IMR-90 (cell line): Measurements from ENCODE around the gene INPP5F. TPM values are rescaled to one million over a fixed set of nuclear protein-coding genes. Genes with fewer than 3 reads are reported as not detected.

Source experiments
- ATAC-seq: fragments of 200-7000 bp; cut with Tn5 transposase; 2 replicates; pipeline ENCODE4 v1.9.1; 2020; ENCODE audit warnings: low read depth, mild to moderate bottlenecking, moderate library complexity
- BruUV-seq: library from RNA; stranded (reverse); fragments of 400-500 nt; replicated peaks from 2 replicates; lab custom pipeline; 2021; lab: Mats Ljungman, UMichigan
- CTCF ChIA-PET: fragments of 300-600 bp; formaldehyde crosslinking; extraction: SDS; loops from one replicate; lab custom pipeline; 2021; ENCODE audit warnings: antibody characterized with exemption; lab: Yijun Ruan, JAX
- POLR2A ChIA-PET: fragments of 300-600 bp; sonication (Branson Sonifier 250); formaldehyde crosslinking; loops from one replicate; lab custom pipeline; 2022; ENCODE audit warnings: antibody characterized with exemption; ENCODE audit not compliant: unreplicated experiment; lab: Charles Lee
- DNase-seq: peaks from one replicate; pipeline ENCODE4 v3.0.0; 2013
- H2AFZ ChIP-seq: replicated peaks from 2 replicates; pipeline ENCODE3; 2013; ENCODE audit warnings: low read length, mild to moderate bottlenecking; ENCODE audit not compliant: poor library complexity
- H2AK5ac ChIP-seq: 2 replicates; pipeline ENCODE4 v1.6.1; 2013; ENCODE audit warnings: low read depth, low read length, inconsistent platforms
- H2AK9ac ChIP-seq: replicated peaks from 2 replicates; pipeline ENCODE3; 2013; ENCODE audit warnings: mild to moderate bottlenecking, low read depth, low read length, moderate library complexity; ENCODE audit not compliant: poor library complexity
- H2BK120ac ChIP-seq: 2 replicates; pipeline ENCODE4 v1.6.1; 2013; ENCODE audit warnings: low read depth, low read length, inconsistent platforms
- H2BK15ac ChIP-seq: 3 replicates; pipeline ENCODE4 v1.6.1; 2013; ENCODE audit warnings: low read depth, low read length, inconsistent platforms
- H2BK20ac ChIP-seq: 2 replicates; pipeline ENCODE4 v1.6.1; 2013; ENCODE audit warnings: low read depth, mild to moderate bottlenecking, inconsistent platforms, low read length, moderate library complexity
- H2BK5ac ChIP-seq: 2 replicates; pipeline ENCODE4 v1.6.1; 2013; ENCODE audit warnings: mild to moderate bottlenecking, low read depth, low read length, inconsistent platforms; ENCODE audit not compliant: poor library complexity, severe bottlenecking
- H3K14ac ChIP-seq: replicated peaks from 2 replicates; pipeline ENCODE4 v1.6.1; 2013; ENCODE audit warnings: low read depth, low read length, inconsistent platforms
- H3K18ac ChIP-seq: 2 replicates; pipeline ENCODE4 v1.6.1; 2013; ENCODE audit warnings: low read depth, low read length, control low read depth
- H3K23ac ChIP-seq: 2 replicates; pipeline ENCODE4 v1.6.1; 2013; ENCODE audit warnings: low read depth, low read length, inconsistent platforms
- H3K27ac ChIP-seq: 2 replicates; pipeline ENCODE4 v1.5.1; 2013; ENCODE audit warnings: mild to moderate bottlenecking, control low read depth, low read length; ENCODE audit not compliant: insufficient read depth
- H3K27me3 ChIP-seq: 2 replicates; pipeline ENCODE4 v1.6.1; 2013; ENCODE audit warnings: low read length; ENCODE audit not compliant: control insufficient read depth, insufficient read depth
- H3K36me3 ChIP-seq: 2 replicates; pipeline ENCODE4 v1.6.1; 2013; ENCODE audit warnings: low read length, mixed read lengths; ENCODE audit not compliant: control insufficient read depth, insufficient read depth
- H3K4ac ChIP-seq: 2 replicates; pipeline ENCODE4 v1.6.1; 2013; ENCODE audit warnings: low read depth, low read length, inconsistent platforms
- H3K4me1 ChIP-seq: 2 replicates; pipeline ENCODE4 v1.6.1; 2013; ENCODE audit warnings: low read length, mixed read lengths; ENCODE audit not compliant: control insufficient read depth, insufficient read depth
- H3K4me2 ChIP-seq: 2 replicates; pipeline ENCODE4 v1.6.1; 2013; ENCODE audit warnings: low read depth, mild to moderate bottlenecking, control low read depth, low read length, moderate library complexity
- H3K4me3 ChIP-seq: 2 replicates; pipeline ENCODE4 v1.5.1; 2013; ENCODE audit warnings: low read depth, mild to moderate bottlenecking, control low read depth, low read length, moderate library complexity; ENCODE audit not compliant: insufficient read depth
- H3K56ac ChIP-seq: 2 replicates; pipeline ENCODE4 v1.6.1; 2013; ENCODE audit warnings: low read length, inconsistent platforms; ENCODE audit not compliant: insufficient read depth; ENCODE audit errors: extremely low read depth
- H3K79me1 ChIP-seq, 2 experiments: 2 replicates each; pipeline ENCODE4 v1.6.1; 2013; ENCODE audit warnings: low read length in 2 of 2, inconsistent platforms in 1 of 2, low read depth in 1 of 2
- H3K9ac ChIP-seq: 2 replicates; pipeline ENCODE4 v1.6.1; 2013; ENCODE audit warnings: low read depth, low read length, control low read depth
- H3K9me1 ChIP-seq: 2 replicates; pipeline ENCODE4 v1.6.1; 2013; ENCODE audit warnings: low read length, inconsistent platforms; ENCODE audit not compliant: insufficient read depth
- H3K9me3 ChIP-seq: 2 replicates; pipeline ENCODE4 v1.6.1; 2013; ENCODE audit warnings: low read length; ENCODE audit not compliant: control insufficient read depth, insufficient read depth
- H4K20me1 ChIP-seq: 2 replicates; pipeline ENCODE4 v1.6.1; 2013; ENCODE audit warnings: low read length, inconsistent platforms; ENCODE audit not compliant: insufficient read depth
- H4K5ac ChIP-seq: 2 replicates; pipeline ENCODE4 v1.6.1; 2013; ENCODE audit warnings: mild to moderate bottlenecking, low read depth, low read length, control low read depth
- H4K8ac ChIP-seq, 2 experiments: 2 replicates each; pipeline ENCODE4 v1.6.1; 2013; ENCODE audit warnings: low read depth in 2 of 2, low read length in 2 of 2, control low read depth in 1 of 2, inconsistent platforms in 1 of 2
- H4K91ac ChIP-seq: 2 replicates; pipeline ENCODE4 v1.6.1; 2013; ENCODE audit warnings: low read depth, low read length, inconsistent platforms; ENCODE audit not compliant: insufficient read depth
- POLR2A ChIP-seq: IDR thresholded peaks from 2 replicates; pipeline ENCODE4 v1.6.1; 2012; ENCODE audit warnings: mild to moderate bottlenecking, low read depth, low read length
- RAD21 ChIP-seq: IDR thresholded peaks from 2 replicates; pipeline ENCODE4 v1.6.1; 2012; ENCODE audit warnings: low read length, improper control_type of control experiment
- WGBS, 2 experiments: methylation state at CpG; one replicate each; pipeline versions ENCODE4 v1.1.5 to v1.1.7; 2013; ENCODE audit warnings: missing lambda C conversion rate in 2 of 2; ENCODE audit not compliant: insufficient read length in 1 of 2; ENCODE audit errors: extremely low coverage in 2 of 2; 5-methylcytosine and 5-hydroxymethylcytosine counted together
- dilution Hi-C: fragments of 300-500 bp; cut with HindIII; formaldehyde crosslinking; loops from one replicate; pipeline ENCODE4 v1.14.3; 2018; ENCODE audit warnings: low sequenced_read_pairs; ENCODE audit not compliant: unreplicated experiment
- in situ Hi-C: fragments of 300-500 bp; cut with MboI; formaldehyde crosslinking; loops from 3 replicates; pipeline ENCODE4 v1.14.3; 2019; ENCODE audit warnings: low sequenced_read_pairs, inconsistent platforms, mixed read lengths
- intact Hi-C: fragments of 100-400 bp; cut with micrococcal nuclease; formaldehyde crosslinking; loops from 2 replicates; pipeline ENCODE4 v1.10.0; 2022
- polyA plus RNA-seq, 3 experiments: library from polyadenylated mRNA; depleted of rRNA; stranded (reverse); fragments of >200 nt; gene quantifications; 2 replicates each; pipeline ENCODE4 v1.2.3, GENCODE V29; 2012; ENCODE audit warnings: low replicate concordance in 1 of 3
- total RNA-seq: library from RNA; depleted of rRNA; stranded (reverse); fragments of >200 nt; gene quantifications from 2 replicates; pipeline ENCODE4 v1.2.3, GENCODE V29; 2012

The INPP5F gene
- total and polyA plus RNA-seq, 2 of the 4 experiments (the other 2 are of a cell fraction) = 19.0 to 29.6 TPM

GRCh38 chr10:119680050-119680449 lies 45.8 kb upstream of the INPP5F start:
- no peak overlapping the region for H2AK9ac ChIP-seq
- H4K20me1 ChIP-seq = peaks cover 35% of the 10 kb centered on the region
- no peak overlapping the region for H3K14ac ChIP-seq
- H2AK5ac ChIP-seq = no peak overlapping the region; the same call in 1 of the 2 replicates
- H3K36me3 ChIP-seq = peaks cover 23% of the 10 kb centered on the region
- ChIA-PET CTCF (interaction anchor here (1.2 kb wide), 1 partner anchor 78 kb away, joined by 3 read pairs; no protein-coding TSS in a partner anchor), POLR2A (no interaction called here)
- H3K56ac ChIP-seq = no peak overlapping the region
- H3K9me1 ChIP-seq = peaks cover 23% of the 10 kb centered on the region
- H3K27me3 ChIP-seq = no peaks in the 10 kb centered on the region
- H3K4me2 ChIP-seq = no peak overlapping the region
- intact Hi-C loops = loop anchor here (2.0 to 10.0 kb wide), 2 partner anchors 71 to 1195 kb away; no protein-coding TSS in a partner anchor
- 64% methylated on average over 2 of the region's 4 CpGs; no CpG with 5 or more reads in 1 of the 2 experiments for WGBS, 2 experiments
- no peak overlapping the region for H2BK5ac ChIP-seq
- peaks cover 17% of the 10 kb centered on the region for H3K4me1 ChIP-seq
- H3K23ac ChIP-seq = no peak overlapping the region
- no peak overlapping the region for H4K8ac ChIP-seq
- no TSS peak for BruUV-seq
- ATAC-seq (peak; percentile 33), DNase-seq (peak; percentile 82)
- H2BK20ac ChIP-seq = no peak overlapping the region
- H4K91ac ChIP-seq = no peak overlapping the region
- H2BK15ac ChIP-seq = no peak overlapping the region
- in situ Hi-C loops = no loop called here
- dilution Hi-C loops = no loop called here
- no peak overlapping the region for H3K9ac ChIP-seq
- no peaks in the 10 kb centered on the region for H3K9me3 ChIP-seq
- no peak overlapping the region for H3K4me3 ChIP-seq
- H2AFZ ChIP-seq = no peak overlapping the region
- H3K4ac ChIP-seq = no peak overlapping the region
- 0 out of 2 replicates have a peak, but pooled peaks have one; percentile 43 for TF ChIP-seq POLR2A
- TF ChIP-seq RAD21 = no peak
- H3K79me1 ChIP-seq = peaks cover 24 to 38% of the 10 kb centered on the region in 2 experiments
- no peak overlapping the region for H4K5ac ChIP-seq
- H2BK120ac ChIP-seq = peak overlapping the region; percentile 12; the same call in 1 of the 2 replicates
- no peak overlapping the region for H3K27ac ChIP-seq
- no peak overlapping the region for H3K18ac ChIP-seq
